Measurements from ENCODE around the gene CATSPER1.

DNA sequence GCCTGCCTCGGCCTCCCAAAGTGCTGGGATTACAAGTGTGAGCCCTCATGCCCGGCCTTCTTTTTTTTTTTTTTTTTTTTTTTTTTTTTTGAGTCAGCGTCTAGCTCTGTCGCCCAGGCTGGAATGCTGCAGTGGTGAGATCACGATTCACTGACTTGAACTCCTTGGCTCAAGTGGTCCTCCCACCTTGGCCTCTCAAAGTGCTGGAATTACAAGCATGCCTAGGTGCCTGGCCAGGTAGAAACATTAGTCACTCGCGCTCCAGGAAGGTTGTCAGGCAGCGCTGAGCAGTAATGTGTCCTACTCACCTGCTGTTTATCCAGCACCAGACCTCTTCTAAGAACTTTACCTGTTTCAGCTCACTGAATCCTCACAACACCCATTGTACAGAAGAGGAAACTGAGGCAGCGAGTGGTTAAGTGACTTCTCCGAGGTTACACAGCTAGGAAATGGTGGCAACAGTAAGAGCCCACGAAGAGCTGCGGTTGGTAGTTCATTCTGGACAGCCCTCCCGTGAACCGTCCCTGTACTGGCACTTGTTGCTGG is 15.0 kb downstream of the CATSPER1 start:
- no peak for TF ChIP-seq POLR2AphosphoS5 (IDR thresholded peaks at IDR 0.05; ENCODE audit: insufficient read depth in 1 of 2, low read depth in 1 of 2)
- TF ChIP-seq, protein P1, sequence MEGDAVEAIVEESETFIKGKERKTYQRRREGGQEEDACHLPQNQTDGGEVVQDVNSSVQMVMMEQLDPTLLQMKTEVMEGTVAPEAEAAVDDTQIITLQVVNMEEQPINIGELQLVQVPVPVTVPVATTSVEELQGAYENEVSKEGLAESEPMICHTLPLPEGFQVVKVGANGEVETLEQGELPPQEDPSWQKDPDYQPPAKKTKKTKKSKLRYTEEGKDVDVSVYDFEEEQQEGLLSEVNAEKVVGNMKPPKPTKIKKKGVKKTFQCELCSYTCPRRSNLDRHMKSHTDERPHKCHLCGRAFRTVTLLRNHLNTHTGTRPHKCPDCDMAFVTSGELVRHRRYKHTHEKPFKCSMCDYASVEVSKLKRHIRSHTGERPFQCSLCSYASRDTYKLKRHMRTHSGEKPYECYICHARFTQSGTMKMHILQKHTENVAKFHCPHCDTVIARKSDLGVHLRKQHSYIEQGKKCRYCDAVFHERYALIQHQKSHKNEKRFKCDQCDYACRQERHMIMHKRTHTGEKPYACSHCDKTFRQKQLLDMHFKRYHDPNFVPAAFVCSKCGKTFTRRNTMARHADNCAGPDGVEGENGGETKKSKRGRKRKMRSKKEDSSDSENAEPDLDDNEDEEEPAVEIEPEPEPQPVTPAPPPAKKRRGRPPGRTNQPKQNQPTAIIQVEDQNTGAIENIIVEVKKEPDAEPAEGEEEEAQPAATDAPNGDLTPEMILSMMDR (IDR thresholded peaks at IDR 0.05) = no peak
- no peak for TF ChIP-seq POLR2A (IDR thresholded peaks at IDR 0.05)

All from vagina (tissue), 2 donors.